ENCODE measurements around the gene PGPEP1.
"Not testable (repeated sequence)": the region's sequence is repeated elsewhere in the genome, so short reads cannot be mapped to it uniquely, and the experiment has no call there.

The PGPEP1 gene

DNA sequence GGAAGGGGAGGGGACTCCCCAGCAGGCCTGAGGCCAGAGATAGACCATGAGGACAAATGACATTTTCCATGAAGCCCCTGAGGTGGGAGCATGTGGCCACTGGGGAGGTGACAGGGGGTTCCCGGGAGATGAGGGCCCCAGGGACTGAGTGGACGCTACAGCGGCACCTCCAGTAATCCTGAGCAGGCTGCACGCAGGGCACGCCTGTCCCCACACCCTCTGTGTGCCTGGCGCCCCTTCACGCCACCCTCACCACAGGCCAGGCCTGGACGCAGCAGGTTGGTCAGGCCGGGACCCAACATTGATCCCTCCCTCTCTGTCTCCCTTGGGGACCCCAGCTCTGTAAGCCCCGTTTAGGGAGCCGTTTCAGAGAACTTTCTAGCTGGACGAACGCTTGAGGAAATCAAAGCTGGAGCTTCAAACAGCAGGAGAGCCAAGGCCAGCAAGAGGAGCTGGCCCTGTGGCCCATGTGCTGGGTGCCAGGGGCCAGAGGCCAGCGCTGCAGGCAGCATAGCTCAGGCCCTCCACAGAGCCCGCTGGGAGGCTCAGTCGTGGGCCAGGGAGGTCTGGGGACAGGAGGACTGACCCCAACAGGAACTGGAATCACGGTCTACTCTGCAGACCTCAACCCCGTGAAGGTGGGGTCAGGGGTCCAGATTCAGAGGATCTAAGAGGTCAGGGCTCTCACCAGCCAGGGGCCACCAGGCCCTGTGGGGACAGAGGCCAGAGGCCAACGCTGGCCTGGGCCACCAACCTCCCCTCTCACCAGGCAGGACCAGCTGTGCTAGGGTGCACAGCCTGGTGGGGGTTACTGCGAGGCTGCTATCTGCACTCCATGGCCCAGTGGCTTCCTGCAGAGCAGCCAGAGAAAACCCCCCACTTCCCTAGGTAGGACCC, 32.1 kb upstream of the PGPEP1 start:
- DNase-seq (ENCODE audit: low read depth in 3 of 3): no peak

DNA sequence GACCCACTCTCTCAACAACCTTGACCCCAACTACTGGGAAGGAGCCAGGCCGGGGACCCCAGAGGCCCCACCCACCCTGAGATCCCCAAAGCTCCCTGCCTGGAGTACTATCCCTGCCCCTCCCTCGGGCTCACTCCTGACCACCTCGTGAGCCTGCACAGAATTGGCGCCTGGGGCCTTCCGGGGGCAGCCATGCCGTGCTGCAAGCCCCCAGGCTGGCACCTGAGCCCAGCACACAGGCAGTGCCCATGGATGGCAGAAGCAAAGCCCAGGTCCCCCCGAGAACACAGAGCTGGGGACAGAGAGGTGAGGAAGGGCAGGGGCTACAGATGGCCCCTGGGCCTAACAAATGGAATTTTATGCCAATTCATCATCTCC, 31.5 kb upstream of the PGPEP1 start:
- DNase-seq (ENCODE audit: low read depth in 3 of 3): no peak

- DNase-seq (ENCODE audit: low read depth in 3 of 3): no peak
These were observed 30.8 kb upstream of the PGPEP1 start for GRCh38 chr19:18309525-18310064.

DNA sequence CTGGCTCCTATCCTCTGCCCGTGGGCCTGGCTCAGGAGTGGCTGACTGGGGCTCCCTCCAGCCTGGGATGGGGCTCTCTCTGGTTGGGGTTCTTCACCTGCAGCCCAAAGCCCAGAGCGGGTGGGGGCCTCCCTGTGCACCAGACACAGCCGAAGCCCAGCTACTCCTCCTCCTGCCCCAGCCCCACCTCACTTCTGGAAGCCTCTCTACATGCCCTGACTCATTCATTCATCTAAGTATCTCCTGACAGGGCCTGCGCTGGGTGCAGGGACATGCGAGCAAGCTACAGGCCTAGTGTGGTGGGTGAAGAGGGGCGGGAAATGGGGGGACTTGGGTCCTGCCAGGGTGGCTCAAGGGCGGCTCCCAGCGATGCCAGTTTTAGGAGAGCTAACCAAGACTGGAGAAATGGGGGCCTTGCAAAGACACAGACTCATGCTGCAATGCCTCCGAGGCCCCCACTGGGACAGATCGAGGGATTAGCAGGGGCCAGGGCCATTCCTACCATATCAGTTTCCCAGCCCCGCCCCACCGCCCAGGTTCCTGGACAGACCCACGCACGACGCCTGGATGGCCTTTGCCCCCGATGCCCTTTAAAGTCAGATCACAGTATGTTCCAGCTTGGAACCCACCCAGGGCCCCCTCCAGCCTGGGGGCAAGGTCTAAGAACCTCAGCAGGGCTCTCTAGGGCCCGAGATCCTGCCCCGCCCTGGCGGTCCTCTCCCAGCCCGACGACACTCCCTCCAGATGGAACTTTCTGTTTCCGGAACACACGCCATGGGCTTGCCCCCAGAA, 30.1 kb upstream of the PGPEP1 start:
- no peak for DNase-seq (ENCODE audit: low read depth in 3 of 3)

DNA sequence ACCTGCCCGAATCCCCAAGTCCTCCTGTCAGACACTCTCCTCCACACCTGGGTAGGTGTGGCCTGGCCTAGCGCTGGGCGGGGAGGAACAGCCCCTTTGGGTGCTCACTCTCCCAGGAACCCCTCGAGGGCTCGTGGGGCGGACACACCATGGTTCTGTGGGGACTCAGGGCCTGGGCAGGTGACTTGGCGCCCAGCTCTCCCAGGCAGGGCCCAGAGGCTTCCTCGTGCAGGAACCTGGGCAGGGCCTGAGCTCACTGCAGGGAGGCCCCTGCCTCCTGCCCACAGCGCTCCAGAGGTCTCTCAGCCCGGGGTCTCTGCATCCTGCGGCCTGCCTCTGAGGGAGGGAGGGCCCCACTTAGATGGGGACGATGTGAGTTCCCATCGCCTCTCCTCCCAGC, 29.4 kb upstream of the PGPEP1 start:
- no peak for DNase-seq (ENCODE audit: low read depth in 3 of 3)

GRCh38 chr19:18311502-18312091, 28.8 kb upstream of the PGPEP1 start:
- DNase-seq (ENCODE audit: low read depth in 3 of 3): no peak

GRCh38 chr19:18312092-18312534, 28.3 kb upstream of the PGPEP1 start:
- DNase-seq (ENCODE audit: low read depth in 3 of 3): no peak

GRCh38 chr19:18313398-18313797, 27.0 kb upstream of the PGPEP1 start:
- DNase-seq (ENCODE audit: low read depth in 3 of 3): no peak

GRCh38 chr19:18317961-18318800, 22.2 kb upstream of the PGPEP1 start:
- DNase-seq (ENCODE audit: low read depth in 3 of 3): no peak

GRCh38 chr19:18319591-18320135, 20.7 kb upstream of the PGPEP1 start:
- no peak for DNase-seq (ENCODE audit: low read depth in 3 of 3)

- no peak for DNase-seq (ENCODE audit: low read depth in 3 of 3)
These were observed 19.3 kb upstream of the PGPEP1 start for GRCh38 chr19:18320865-18321733.

DNA sequence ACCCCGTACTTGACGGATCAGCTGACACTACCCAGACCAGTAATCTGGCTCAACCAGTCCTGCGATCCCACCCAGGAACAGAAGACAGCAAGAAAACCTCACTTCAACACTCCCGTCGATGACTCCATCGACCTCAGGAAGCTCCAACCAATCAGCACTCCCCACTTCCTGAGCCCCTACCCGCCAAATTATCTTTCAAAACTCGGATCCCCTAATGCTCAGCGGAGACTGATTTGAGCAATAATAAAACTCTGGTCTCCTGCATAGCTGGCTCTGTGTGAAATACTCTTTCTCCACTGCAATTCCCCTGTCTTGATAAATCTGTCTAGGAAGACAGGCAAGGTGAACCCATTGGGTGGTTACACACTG, 18.7 kb upstream of the PGPEP1 start:
- no peak for DNase-seq (ENCODE audit: low read depth in 3 of 3)

DNA sequence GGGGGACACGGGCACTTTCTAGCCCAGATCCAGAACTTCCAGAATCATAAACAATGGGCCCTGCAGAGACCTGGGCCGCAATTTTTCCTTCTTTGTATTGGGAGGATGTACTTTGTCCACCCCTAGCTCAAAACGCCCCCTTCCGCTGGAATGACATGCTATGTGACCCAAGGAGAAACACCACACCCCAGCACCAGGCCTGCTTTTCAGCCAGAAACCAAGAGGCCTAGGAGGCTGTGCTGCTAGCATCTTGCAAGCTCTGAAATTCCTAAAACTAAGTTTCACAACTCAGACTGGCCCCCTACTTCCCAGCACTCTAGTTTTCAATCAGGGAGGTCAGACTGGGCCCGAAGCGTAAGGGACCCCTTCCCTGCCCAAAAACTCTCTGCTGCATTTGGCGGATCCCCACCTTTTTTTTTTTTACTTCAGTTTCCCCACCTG, 18.1 kb upstream of the PGPEP1 start:
- DNase-seq (ENCODE audit: low read depth in 3 of 3): peak in 1 of 3 experiments; percentile 58

GRCh38 chr19:18322759-18323460, 17.5 kb upstream of the PGPEP1 start, which contains the start of gene LSM4:
TSS of gene LSM4 (minus strand) at chr19:18323076. CDS start at chr19:18323020, 56 bp downstream.
- peak; percentile 98 to 100 (median 99) for DNase-seq (ENCODE audit: low read depth in 3 of 3)

DNA sequence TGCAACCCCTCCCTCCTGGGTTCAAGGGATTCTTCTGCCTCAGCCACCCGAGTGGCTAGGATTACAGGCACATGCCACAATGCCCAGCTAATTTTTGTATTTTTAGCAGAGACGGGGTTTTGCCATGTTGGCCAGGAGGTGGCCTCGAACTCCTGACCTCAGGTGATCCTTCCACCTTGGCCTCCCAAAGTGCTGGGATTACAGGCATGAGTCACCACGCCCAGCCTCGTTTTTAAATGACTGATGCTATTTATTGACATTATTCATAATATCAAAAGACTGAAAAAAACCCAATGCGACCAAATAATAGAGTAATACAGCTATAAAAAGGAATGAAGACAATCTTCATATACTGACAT, 16.0 kb upstream of the PGPEP1 start:
- DNase-seq (ENCODE audit: low read depth in 3 of 3): not testable (repeated sequence)

DNA sequence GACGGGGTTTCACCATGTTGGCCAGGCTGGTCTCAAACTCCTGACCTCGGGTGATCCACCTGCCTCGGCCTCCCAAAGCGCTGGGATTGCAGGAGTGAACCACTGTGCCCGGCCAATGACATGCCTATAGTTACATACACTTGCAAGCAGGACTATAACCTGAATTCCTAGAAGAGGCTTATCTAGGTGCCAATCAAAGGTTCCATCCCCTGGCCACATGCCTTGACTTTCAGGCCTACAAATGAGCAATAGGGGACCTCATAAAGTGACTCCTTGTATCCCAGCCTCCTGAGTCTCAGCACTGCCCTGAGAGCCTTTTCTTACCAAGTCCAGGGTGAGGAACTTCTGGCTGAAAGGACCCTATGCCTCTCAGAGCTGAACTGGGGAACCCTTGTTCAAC, 13.6 kb upstream of the PGPEP1 start:
- no peak for DNase-seq (ENCODE audit: low read depth in 3 of 3)

- DNase-seq (ENCODE audit: low read depth in 3 of 3): peak; percentile 70 to 84 (median 83)
These were observed 11.9 kb upstream of the PGPEP1 start for GRCh38 chr19:18328340-18329034.

DNA sequence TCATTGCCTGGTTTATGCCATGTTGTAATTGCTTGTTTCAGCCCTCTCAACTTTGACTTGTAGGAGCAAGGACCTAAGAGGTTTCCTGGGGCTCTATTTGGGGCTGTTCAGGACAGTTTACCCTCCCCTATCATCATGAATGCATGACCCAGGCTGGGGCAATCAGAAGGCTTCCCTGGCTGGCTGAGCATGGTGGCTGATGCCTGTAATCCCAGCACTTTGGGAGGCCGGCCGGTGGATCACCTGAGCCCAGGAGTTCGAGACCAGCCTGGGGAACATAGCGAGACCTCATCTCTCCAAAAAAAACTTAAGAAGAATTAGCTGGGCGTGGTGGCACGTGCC, 11.4 kb upstream of the PGPEP1 start:
- no peak for DNase-seq (ENCODE audit: low read depth in 3 of 3)

DNA sequence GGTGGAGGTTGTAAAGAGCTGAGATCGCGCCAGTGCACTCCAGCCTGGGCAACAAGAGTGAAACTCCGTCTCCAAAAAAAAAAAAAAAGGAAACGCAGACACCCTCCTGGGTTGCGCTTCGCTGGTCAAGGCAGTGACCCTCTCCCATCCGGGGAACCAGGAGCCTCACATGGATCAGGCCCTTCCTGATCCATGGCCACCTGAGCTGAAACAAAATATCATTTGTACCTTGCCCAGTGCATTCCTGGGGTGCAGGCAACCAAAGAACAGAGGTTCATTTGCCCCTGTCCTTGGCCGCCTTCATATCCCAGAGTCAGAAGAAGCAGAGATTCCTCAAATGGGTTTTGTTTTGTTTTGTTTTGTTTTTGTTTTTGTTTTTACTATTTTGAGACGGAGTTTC, 9.5 kb upstream of the PGPEP1 start:
- DNase-seq (ENCODE audit: low read depth in 3 of 3): no peak

Data from stimulated activated CD4-positive, alpha-beta T cell treated with anti-CD3 and anti-CD28 coated beads, TNF-alpha, amount 100 ng/mL, for 24 hours (primary cell).